NCI-H510A treated with DMSO at 0.1 percent for 48 hours (cell line): ENCODE results near the gene RAMP1.
A peak's percentile ranks its signal among the peaks of the same experiment; 100 is the strongest.

ENCODE experiments used
- DNase-seq: peaks from one replicate; lab custom pipeline; 2025; lab: John Stamatoyannopoulos, UW

RAMP1 gene

GRCh38 chr2:237895544-237896506 lies 36.4 kb downstream of the RAMP1 start:
- DNase-seq = no peak

GRCh38 chr2:237896507-237896892 lies 37.1 kb downstream of the RAMP1 start:
- no peak for DNase-seq

GRCh38 chr2:237896956-237897355 lies 37.5 kb downstream of the RAMP1 start:
- DNase-seq = no peak

GRCh38 chr2:237898057-237898414 lies 38.6 kb downstream of the RAMP1 start:
- no peak for DNase-seq

DNA sequence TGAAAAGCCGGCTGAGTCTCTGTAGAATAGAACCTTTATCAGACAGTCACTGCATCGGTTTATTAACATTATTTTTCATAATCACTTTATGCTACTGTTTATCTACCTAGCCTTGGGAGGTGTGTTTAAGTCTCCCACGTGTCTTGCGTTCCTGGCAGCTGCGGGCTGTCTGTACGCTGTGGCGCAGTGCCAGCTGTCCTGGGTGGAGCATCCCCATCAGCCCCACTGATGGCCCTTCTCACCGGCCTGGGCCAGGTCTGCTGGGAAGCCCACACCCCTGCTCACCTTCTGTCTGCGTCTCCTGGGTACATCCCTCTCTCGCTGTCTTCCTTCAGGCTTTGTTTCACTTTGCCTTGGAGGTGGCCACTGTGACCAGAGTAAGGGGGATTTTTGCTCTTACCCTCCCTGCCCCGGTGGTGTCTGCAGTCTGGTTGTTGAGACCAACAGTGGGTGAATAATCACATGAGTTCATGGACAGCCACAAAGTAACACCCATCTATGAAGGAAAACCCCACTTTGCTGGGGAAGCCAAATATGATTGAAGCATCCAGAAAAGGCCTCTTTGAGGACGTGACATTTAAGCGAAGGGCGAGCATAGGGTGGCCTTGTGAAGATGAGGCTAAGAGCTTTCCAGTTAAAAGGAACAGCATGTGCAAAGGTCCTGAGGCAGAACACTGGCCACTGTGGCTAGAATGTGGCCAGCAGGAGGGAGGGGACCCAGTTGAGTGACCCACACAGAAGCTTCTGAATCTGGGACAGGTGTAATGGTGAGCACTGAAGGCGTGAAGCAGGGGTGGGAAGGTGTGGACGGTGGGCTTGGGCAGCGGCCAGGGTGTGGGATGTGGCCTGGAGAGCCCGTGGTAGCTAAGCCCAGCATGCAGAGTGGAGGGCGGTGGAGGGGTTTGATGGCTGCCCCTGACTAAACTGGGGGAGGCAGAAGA lies 41.7 kb downstream of the RAMP1 start:
- DNase-seq = peak; percentile 44

DNA sequence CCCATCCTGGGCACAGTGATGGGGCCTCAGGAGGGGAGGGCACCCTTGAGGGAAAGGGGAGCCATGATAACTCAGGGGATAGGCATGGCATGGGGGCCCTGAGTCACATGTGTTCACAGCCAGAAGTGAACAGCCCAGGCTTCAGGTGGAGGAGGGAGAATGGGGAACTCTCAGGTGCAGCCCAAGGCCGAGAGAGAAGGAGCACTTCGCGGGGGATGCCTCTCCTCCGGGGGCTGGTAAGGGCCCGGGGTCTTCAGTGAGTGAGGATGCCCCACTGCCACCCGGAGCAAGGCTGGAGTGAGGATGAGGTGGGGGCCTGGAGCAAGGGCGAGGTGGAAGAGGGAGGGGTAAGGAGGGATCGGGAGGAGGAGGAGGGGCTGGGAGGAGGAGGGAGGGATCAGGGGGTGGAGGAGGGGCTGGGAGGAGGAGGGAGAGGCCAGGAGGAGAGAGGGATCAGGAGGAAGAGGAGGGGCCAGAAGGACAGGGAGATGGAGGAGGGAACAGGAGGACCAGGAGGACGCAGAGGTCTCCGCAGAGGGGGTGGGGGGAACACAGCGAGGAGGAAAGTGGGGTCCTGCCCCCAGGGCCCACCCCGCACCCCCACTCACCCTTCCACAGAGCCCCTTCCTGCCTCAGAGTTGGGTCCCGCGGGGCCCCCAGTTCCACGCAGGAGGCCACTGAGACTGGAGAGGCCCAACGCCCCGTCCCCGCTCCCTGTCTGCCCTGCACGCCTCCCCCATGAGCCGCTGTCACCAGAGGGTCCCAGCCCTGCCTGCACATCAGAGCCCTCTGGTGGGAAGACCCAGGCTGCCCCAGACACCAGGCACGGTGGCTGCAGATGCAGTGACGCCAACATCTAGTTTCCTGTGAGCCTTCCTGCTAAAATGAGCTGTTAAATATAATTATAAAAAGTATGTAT lies 42.8 kb downstream of the RAMP1 start:
- no peak for DNase-seq

GRCh38 chr2:237904831-237905599 lies 45.6 kb downstream of the RAMP1 start:
- peak; percentile 22 for DNase-seq

GRCh38 chr2:237907144-237907543 lies 47.7 kb downstream of the RAMP1 start:
- DNase-seq = no peak

DNA sequence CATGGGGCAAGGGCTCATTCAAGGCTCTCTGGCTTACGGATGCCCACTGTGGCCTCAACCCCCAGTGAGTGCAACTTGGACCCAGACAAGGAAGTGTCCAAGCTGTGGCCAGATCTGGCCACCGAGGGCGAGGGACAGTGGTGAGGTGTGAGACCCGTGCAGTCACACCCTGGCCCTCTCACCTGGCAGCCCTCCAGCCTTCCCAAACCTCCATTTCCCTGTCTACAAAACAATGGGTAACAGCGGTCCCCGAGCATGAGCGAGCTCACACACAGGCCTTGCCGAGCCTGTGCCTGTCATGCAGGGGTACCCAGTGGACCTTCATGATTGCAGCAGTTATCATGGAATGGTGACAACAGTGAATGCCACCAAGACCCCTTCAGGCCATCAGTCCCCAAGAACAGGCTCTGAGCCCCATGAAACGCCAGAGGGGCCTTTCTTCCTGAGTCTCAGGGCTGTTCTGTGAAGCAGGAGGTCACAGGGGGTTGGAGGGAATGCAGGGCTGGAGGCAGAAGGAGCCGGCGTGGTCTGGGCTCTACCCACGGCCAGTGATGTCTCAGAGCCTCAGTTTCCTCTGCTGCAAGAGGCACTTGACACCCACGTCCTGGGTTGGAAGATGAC lies 49.8 kb downstream of the RAMP1 start:
- no peak for DNase-seq

- no peak for DNase-seq
Measured at GRCh38 chr2:237909801-237910475, 50.5 kb downstream of the RAMP1 start.

DNA sequence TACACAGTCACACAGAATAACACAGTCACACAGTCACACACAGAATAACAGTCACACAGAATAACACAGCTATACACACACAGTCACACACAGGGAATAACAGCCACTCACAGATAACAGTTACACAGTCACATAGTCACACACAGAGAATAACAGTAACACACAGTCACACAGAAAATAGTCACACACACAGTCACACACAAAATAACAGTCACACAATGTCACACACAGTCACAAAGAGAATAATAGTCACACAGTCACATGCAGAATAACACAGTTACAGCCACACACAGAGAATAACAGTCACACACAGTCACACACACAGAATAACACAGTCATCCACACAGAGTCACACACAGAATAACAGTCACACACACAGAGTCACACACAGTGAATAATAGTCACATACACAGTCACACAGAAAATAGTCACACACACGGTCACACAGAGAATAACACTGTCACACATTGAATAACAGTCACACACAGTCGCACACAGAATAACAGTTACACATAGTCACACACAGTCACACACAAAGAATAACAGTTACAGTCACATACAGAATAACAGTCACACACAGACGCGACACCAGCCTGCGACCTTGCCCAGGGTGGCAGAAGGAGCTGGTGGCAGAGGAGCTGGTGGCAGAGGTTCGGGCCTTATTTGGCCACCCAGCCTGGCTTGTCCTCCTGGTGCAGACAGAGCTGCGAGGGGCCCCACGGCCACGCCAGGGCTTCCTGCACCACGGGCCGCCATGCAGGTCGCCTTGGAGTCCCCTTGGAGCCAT lies 51.3 kb downstream of the RAMP1 start:
- no peak for DNase-seq

GRCh38 chr2:237911363-237912017 lies 52.1 kb downstream of the RAMP1 start:
- no peak for DNase-seq

DNA sequence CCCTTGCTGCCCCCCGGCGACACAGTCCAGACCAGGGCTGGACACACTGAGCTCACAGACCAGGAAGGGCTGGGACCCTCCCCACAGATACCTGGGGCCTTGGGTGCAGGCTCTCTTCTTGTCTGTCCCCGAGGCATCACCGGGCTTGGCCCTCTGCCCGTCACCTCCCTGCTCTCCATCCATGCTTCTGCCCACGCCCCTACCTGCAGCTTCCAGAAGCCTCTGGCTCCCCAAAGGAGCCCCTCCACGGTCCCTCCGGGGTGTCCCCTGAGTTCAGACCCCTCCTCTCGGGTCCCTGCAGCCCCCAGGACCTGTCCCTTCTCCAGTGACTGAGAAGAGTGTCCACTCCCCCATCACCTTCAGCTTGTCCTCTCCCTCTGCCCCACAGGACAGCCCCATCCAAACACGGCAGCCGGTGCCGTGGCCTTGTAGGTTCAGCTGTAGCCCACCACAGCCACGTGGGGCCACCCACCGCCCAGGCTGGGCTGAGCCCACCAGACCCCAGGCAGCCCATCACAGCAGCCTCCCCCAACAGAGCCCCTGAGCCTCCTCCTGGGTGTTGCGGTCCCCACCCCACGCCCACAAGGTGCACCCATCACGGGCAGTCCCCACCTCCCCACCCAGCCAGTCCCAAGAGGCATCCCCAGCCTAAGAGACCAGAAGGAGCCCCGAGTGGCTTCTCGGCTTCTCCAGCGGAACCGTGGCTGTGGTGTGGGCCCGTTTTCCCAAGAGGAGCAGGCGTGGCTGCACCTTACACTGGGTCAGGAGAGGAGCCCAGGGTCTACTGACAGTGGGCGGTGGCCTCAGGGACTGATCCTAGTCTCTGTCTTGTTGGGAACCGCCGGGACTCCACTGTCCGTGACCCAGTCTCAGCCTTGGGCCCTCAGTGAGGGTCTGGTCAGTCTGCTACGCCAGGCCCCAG lies 53.1 kb downstream of the RAMP1 start:
- no peak for DNase-seq

- no peak for DNase-seq
Measured at GRCh38 chr2:237913193-237913917, 53.9 kb downstream of the RAMP1 start.

DNA sequence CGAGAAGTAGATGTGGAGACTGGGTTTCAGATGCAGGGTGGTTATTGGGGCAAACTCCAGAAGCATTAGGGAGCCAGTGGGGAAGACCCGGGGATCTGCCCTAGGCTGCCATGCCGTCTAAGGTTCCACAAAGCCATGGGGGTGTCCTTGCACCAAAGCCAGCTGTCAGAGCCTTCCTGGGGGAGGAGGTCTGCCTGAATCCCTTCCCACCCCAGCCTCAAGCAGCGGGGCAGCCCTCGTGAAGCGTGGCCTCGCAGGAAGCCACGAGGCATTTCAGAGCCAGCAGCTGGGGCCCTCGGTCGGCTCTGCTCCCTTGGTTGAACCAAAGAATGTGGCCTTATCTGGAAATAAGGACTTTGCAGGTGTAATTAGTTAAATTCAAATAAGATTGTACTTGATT lies 56.2 kb downstream of the RAMP1 start:
- no peak for DNase-seq

DNA sequence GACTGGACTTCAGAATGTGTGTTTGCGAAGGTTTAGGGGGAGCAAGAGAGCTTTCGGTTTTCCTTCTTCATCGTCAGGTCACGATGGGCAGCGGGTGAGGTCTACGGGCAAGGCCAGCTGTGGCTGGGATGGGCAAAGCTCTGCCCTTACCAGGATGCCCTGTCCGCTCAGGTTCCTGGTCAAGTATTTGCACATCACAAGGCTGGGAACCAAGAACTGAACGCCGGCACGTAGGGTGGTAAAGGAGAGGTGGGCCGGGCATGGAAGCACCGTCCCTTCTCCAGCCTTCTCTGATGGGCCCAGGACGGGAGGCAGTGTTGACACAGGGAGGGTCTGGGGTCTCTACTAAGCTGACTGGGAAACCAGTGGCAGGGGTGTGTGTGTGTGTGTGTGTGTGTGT lies 56.9 kb downstream of the RAMP1 start:
- DNase-seq = no peak
